Neutrophil (primary cell): ENCODE data around the gene NSL1.

Experiments
- H3K27ac ChIP-seq: fragments of 200-600 bp; sonication (generic); 2 replicates; pipeline ENCODE4 v1.5.1; 2016; ENCODE audit warnings: mild to moderate bottlenecking, moderate library complexity
- H3K27me3 ChIP-seq: fragments of 200-600 bp; sonication (generic); 2 replicates; pipeline ENCODE4 v1.6.0; 2016; ENCODE audit warnings: mild to moderate bottlenecking
- H3K36me3 ChIP-seq: fragments of 200-600 bp; sonication (generic); 2 replicates; pipeline ENCODE4 v1.5.1; 2017
- H3K4me1 ChIP-seq, 2 experiments: fragments of 200-600 bp in 1 of 2; sonication (generic) in 1 of 2; 1 replicate in 1 of 2; 2 replicates in 1 of 2; pipeline versions ENCODE4 v1.5.1 to v1.6.1; 2013 to 2016; ENCODE audit warnings: low read depth in 1 of 2, low read length in 1 of 2, mild to moderate bottlenecking in 1 of 2, moderate library complexity in 1 of 2; ENCODE audit not compliant: control insufficient read depth in 1 of 2, insufficient read depth in 1 of 2
- H3K4me3 ChIP-seq, 2 experiments: fragments of 200-600 bp in 1 of 2; sonication (generic) in 1 of 2; 1 replicate in 1 of 2; 2 replicates in 1 of 2; pipeline ENCODE4 v1.5.1; 2013 to 2016; ENCODE audit warnings: low read depth in 1 of 2, low read length in 1 of 2, mild to moderate bottlenecking in 1 of 2, moderate library complexity in 1 of 2
- H3K9me3 ChIP-seq: fragments of 200-600 bp; sonication (generic); 2 replicates; pipeline ENCODE4 v1.5.1; 2016
- CTCF ChIP-seq: fragments of 200-600 bp; sonication (generic); IDR thresholded peaks from 2 replicates; pipeline ENCODE4 v1.5.1; 2016; ENCODE audit warnings: antibody characterized with exemption

Gene NSL1

GRCh38 chr1:212696721-212697331 lies 94.8 kb downstream of the NSL1 start:
- no peaks in the 10 kb centered on the region for H3K36me3 ChIP-seq
- TF ChIP-seq CTCF: no peak
- no peaks in the 10 kb centered on the region for H3K9me3 ChIP-seq
- H3K27me3 ChIP-seq: peaks cover 55% of the 10 kb centered on the region
- peaks cover 33 to 36% of the 10 kb centered on the region in 2 experiments for H3K4me1 ChIP-seq
- no peak overlapping the region for H3K4me3 ChIP-seq
- no peak overlapping the region for H3K27ac ChIP-seq

GRCh38 chr1:212692774-212693644 lies 98.6 kb downstream of the NSL1 start:
- H3K36me3 ChIP-seq: no peaks in the 10 kb centered on the region
- TF ChIP-seq CTCF: no peak
- H3K27me3 ChIP-seq: peaks cover 28% of the 10 kb centered on the region

GRCh38 chr1:212691561-212692071 lies 100.0 kb downstream of the NSL1 start:
- no peak overlapping the region for H3K27ac ChIP-seq
- no peaks in the 10 kb centered on the region for H3K9me3 ChIP-seq
- H3K36me3 ChIP-seq: no peaks in the 10 kb centered on the region
- TF ChIP-seq CTCF: no peak
- no peak overlapping the region for H3K4me3 ChIP-seq
- peaks cover 10 to 12% of the 10 kb centered on the region in 2 experiments for H3K4me1 ChIP-seq
- H3K27me3 ChIP-seq: peaks cover 15% of the 10 kb centered on the region

More at GRCh38 chr1:212692774-212693644, 98.6 kb downstream of the NSL1 start:
- no peak overlapping the region for H3K4me3 ChIP-seq
- peaks cover 12% of the 10 kb centered on the region in 2 experiments for H3K4me1 ChIP-seq
- H3K27ac ChIP-seq: no peak overlapping the region
- no peaks in the 10 kb centered on the region for H3K9me3 ChIP-seq

GRCh38 chr1:212690816-212691403 lies 100.7 kb downstream of the NSL1 start:
- H3K27me3 ChIP-seq: peaks cover 9% of the 10 kb centered on the region
- H3K4me3 ChIP-seq: no peak overlapping the region
- H3K36me3 ChIP-seq: no peaks in the 10 kb centered on the region
- peaks cover 7 to 12% of the 10 kb centered on the region in 2 experiments for H3K4me1 ChIP-seq
- H3K27ac ChIP-seq: no peak overlapping the region
- TF ChIP-seq CTCF: no peak
- H3K9me3 ChIP-seq: no peaks in the 10 kb centered on the region

GRCh38 chr1:212689758-212690529 lies 101.6 kb downstream of the NSL1 start:
- Histone ChIP-seq H3K4me1 (peaks cover 12 to 18% of the 10 kb centered on the region in 2 experiments), H3K27ac (no peak overlapping the region), H3K9me3 (no peaks in the 10 kb centered on the region), H3K4me3 (no peak overlapping the region), H3K27me3 (peaks cover 8% of the 10 kb centered on the region), H3K36me3 (no peaks in the 10 kb centered on the region)
- TF ChIP-seq CTCF: no peak
